GM19455 (cell line): ENCODE measurements around the gene ATPAF2.

Experiments used
- ATAC-seq: cut with Tn5 transposase; IDR thresholded peaks from one replicate; pipeline ENCODE4 v1.9.1; 2021; ENCODE audit not compliant: unreplicated experiment

ATPAF2 gene

GRCh38 chr17:17987901-17988300, 51.1 kb downstream of the ATPAF2 start:
- no peak for ATAC-seq

- no peak for ATAC-seq
Measured at GRCh38 chr17:17987187-17987896, 51.6 kb downstream of the ATPAF2 start.

GRCh38 chr17:17985555-17985954, 53.4 kb downstream of the ATPAF2 start:
- no peak for ATAC-seq

- ATAC-seq, result no peak
Measured at GRCh38 chr17:17985153-17985552, 53.8 kb downstream of the ATPAF2 start.

GRCh38 chr17:17983776-17984175, 55.2 kb downstream of the ATPAF2 start:
- ATAC-seq, result no peak

- no peak for ATAC-seq
Measured at GRCh38 chr17:17983376-17983775, 55.6 kb downstream of the ATPAF2 start.

- ATAC-seq, result no peak
Measured at GRCh38 chr17:17982801-17983200, 56.2 kb downstream of the ATPAF2 start.

- ATAC-seq, result no peak
Measured at GRCh38 chr17:17981330-17981729, 57.6 kb downstream of the ATPAF2 start.

GRCh38 chr17:17979778-17980177, 59.2 kb downstream of the ATPAF2 start:
- no peak for ATAC-seq

GRCh38 chr17:17978481-17979424, 60.2 kb downstream of the ATPAF2 start:
- no peak for ATAC-seq

- no peak for ATAC-seq
Measured at GRCh38 chr17:17976931-17977570, 61.9 kb downstream of the ATPAF2 start.

GRCh38 chr17:17975436-17975835, 63.5 kb downstream of the ATPAF2 start:
- ATAC-seq, result no peak

GRCh38 chr17:17972952-17973254, 66.1 kb downstream of the ATPAF2 start:
- peak; percentile 1 for ATAC-seq

- ATAC-seq, result peak; percentile 93
Measured at GRCh38 chr17:17972126-17972951, 66.6 kb downstream of the ATPAF2 start, which contains the start of the genes DRC3 and TOM1L2. Gene DRC3, plus strand, starts transcription at chr17:17972862. Its CDS starts 4,737 bp downstream, at chr17:17977599. Gene TOM1L2, minus strand, starts transcription at chr17:17972400. Its CDS starts 87 bp downstream, at chr17:17972313.

- ATAC-seq, result no peak
Measured at GRCh38 chr17:17971431-17972125, 67.4 kb downstream of the ATPAF2 start.

GRCh38 chr17:17970699-17971430, 68.1 kb downstream of the ATPAF2 start:
- no peak for ATAC-seq
